NCI-H524 (cell line): ENCODE data around the gene MRPS11.
"Not testable (repeated sequence)": the region's sequence is repeated elsewhere in the genome, so short reads cannot be mapped to it uniquely, and the experiment has no call there.

Source experiments
- DNase-seq, 2 experiments: peaks; one replicate each; lab custom pipeline; 2025; lab: John Stamatoyannopoulos, UW

The MRPS11 gene

GRCh38 chr15:88454867-88455810 is 12.4 kb upstream of the MRPS11 start:
- DNase-seq = peak; percentile 96 to 98

DNA sequence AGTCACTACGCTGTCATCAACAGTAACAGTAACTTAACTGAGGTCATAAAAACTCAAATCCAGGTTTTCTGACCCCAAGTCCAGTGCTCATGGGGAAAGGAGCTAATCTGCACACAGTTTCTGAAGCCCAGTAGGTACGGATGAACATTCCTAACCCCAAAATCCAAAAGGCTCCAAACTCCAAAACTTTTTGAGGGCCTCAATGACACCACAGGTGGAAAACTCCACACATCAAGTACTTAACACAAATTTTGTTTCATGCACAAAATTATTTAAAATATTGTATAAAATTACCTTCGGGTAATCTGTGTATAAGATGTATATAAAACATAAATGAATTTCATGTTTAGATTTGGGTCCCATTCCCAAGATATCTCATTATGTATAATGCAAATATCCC is 10.8 kb upstream of the MRPS11 start:
- DNase-seq = no peak

DNA sequence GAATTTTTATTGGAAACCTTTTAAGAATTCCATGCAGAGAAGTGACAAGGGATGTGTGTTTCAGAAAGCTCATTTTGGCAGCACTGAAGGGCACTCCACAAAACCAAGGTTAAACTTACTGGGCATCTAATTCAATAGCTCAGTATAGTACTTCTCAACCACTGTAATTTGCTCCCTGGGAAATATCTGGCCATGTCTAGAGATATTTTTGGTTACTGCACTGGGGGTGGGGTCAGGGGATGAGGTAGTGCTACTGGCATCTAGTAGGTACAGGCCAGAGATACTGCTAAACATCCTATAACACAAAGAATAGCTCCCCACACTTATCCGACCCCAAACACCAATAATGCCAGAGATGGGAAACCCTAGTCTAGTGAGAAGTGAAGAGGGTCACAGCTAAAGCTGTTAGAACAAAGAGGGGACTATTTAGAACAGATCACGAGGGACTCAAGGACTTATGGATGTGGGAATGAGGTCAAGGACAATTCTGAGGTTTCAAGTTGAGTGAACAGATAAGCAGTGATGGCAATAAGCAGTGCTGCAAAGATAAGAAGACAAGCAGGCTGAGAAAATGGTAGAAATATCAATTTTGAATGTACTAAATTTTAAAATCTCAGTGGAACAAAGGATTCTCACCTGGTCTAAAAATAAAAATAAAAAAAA is 3.5 kb upstream of the MRPS11 start:
- no peak for DNase-seq

GRCh38 chr15:88465633-88466224 is 1.8 kb upstream of the MRPS11 start:
- DNase-seq = no peak

DNA sequence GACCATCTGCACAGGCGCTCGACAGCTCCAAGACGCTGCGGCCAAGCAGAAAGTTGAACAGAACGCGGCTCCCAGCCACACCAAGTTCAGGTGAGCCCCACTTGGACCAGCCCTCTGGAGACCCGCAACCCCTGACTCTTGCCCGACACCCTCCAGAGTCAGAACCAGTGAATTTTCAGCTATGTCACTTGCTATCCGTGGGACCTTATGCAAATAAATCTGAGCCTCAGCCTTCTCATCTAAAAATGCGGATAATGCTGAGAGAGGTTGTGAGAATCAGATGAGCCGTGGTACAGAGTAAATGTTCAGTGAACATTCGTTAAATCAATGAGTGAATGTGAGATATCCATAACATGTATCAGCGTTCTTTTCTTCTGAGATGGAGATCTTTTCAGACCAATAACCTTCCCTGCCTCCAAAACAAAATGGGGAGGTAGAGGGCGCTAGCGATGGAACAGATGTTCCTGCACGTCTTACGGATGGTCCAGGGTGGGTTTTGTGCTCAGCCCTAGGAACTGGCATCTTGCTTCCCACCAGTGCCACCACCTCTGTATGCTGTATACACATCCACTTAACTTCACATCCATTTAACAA is 524 bp downstream of the MRPS11 start:
- peak in 1 of 2 experiments; percentile 75 for DNase-seq

- DNase-seq = not testable (repeated sequence)
Observed at GRCh38 chr15:88468721-88469120, 1.2 kb downstream of the MRPS11 start.

DNA sequence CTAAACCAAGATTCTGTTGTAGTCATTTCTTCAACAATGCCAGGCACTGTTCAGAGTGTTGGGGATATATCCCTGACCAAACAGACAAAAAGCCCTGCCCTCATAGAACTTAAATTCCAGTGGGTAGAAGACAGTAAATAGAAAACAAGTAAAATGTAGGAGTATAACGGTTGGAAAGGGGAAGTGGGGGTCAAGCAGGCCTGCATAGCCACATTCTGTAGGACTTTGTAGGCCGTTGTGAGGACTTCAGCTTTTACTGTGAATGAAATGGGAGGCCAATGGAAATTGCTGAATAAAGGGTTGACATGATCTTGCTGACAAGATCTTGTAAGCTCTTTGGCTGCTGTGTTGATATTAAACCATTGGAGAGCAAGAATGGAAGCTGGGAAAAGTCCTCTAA is 1.8 kb downstream of the MRPS11 start:
- DNase-seq = no peak

DNA sequence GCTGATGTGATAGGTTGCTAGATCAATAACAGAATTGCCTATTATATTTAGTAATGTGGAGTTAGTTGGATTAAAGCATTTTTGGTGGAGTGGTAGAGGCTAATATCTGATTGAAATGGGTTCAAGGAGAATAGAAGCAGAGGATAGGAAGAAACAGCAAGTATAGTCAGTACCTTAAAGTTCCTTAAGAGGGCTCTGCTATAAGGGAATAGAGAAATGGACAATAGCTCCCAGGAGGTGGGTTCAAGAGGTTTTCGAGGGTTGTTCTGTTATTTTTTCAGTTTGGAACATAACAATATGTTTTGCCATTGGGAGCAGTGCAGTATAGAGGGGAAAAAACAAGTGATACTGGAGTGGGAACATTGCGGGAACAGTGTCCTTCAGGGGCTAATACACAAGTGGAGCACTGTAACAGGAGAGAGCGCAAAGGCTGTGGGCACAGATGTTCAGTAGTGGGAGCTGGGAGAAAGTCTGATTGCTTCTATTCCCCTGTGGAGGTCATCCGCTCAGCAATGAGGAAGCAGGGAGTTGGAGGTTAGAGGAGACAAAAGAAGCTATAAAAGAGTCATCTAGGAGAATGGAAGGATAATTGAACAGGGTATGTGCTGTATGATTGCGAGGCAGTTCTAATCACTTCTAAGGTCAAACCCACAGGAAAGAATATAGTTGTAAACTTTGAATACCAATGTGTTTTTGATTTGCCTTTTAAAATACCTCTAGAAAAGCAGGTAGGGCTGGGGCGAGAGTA is 3.3 kb downstream of the MRPS11 start:
- DNase-seq = peak in 1 of 2 experiments; percentile 41

DNA sequence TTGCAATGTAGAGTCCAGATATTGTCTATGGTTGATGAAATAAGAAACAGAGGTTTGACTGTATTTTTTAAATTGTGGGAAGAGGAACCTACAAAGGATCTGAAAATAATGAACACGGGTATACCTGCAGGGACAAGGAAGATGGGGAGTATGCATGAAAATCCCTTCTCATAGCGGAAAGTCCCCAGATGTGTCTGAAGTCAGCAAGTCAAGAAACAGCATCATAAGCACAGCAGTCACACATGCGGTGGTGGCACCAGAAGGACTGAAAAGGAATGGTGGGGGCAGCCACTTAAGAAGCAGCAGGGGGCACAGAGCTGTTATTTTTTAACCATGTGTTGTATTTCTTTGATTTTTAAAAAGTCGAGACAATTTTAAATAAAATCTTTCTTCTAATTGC is 4.7 kb downstream of the MRPS11 start:
- peak in 1 of 2 experiments; percentile 22 for DNase-seq

DNA sequence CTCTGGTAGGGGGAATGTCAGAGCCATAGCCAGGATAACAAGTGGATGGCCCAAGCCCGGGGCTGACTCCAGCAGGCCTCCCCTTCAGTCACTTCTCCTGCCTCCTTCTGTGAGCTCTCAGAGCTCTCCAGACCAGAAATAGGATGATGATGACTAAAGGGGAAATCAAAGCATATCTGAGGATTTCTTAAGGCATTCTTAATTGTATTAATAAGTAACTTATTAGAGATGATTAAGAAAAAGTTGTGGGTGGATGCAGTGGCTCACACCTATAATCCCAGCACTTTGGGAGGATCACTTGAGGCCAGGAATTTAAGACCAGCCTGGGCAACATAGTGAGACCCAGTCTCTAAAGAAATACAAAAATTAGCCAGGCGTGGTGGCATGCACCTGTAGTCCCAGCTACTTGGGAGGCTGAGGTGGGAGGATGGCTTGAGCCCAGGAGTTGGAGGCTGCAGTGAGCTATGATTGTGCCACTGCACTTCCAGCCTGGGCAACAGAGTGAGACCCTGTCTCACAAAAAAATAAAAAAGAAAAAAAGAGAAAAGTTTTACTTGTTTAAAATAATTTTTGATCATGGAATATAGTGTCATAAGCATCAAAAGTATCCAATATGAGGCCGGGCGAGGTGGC is 6.3 kb downstream of the MRPS11 start:
- not testable (repeated sequence) for DNase-seq

DNA sequence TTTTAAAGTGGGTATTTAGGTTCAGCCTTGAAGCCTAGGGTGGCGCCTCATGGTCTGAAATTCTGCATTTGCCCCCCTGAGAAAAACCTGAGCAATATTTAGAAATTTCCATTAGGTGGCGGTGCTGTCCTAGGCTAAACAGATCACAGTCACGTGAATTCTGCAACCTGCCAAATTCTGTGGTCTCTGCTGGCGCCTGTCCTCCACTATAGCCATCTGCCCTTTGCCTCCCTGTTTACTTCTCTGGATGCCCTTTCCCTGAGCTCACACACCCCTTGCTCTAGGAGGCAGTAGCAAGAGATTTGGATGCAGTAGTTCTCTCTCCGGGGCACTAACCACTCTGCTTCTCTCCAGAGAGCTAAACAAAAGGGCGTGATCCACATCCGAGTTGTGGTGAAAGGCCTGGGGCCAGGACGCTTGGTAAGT is 9.1 kb downstream of the MRPS11 start:
- DNase-seq = peak; percentile 74 to 92

DNA sequence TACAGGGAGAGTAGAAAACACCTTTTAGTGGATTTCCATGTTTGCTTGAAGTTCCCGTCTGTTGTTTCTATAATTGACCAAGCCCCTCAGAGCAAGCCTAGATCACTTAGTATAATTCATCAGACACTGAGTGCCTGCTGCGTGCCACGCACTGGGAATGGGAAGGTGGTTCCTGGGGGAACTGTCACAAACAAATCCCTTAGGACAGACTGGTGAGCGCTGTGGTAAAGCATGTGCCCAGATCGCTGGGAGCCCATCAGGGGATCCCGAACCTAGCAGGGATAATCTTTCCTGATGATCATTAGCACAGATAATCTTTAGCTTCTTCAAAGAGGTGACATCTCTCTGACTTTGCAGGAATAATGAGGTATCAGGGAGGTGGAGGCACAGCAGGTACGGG is 9.6 kb downstream of the MRPS11 start:
- peak in 1 of 2 experiments; percentile 19 for DNase-seq

- DNase-seq = no peak
Observed at GRCh38 chr15:88477904-88478303, 10.4 kb downstream of the MRPS11 start.

DNA sequence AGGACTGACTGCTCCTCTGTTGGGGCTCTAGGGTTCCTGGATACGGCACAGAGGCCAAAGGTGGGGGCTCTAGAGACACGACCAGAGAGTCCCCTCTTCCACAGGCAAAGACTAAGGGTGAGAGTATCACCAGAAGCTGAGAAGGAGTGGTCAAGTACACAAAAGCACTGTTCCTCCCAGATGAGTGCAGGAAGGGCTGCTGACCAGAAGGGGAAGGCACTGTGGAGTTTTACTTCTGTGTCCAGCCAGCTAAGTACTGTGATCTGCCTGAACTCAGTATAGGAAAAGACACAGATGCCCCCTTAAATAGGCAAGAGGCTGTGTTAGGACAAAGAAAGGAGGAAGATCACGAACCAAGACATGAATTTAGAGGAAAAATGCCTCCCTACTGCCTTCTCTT is 11.7 kb downstream of the MRPS11 start:
- no peak for DNase-seq

DNA sequence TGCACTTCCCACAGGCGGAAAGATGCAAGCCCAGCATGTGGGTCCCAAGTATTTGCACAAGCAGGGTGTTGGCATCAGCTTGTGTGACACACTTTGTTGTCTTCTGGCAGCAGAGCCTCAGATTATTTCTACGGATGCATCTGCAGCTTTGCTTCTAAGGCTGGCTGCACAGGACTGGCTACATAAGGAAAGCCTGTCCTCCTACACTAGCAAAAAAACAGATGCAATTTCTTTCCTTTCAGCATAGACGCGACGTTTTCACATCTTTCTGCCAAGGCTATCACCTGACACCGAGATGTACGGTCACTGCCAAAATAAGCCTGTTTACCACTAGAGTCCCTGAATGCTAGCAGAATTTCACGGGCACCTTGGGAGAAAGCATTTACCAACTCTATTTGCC is 13.5 kb downstream of the MRPS11 start:
- no peak for DNase-seq

DNA sequence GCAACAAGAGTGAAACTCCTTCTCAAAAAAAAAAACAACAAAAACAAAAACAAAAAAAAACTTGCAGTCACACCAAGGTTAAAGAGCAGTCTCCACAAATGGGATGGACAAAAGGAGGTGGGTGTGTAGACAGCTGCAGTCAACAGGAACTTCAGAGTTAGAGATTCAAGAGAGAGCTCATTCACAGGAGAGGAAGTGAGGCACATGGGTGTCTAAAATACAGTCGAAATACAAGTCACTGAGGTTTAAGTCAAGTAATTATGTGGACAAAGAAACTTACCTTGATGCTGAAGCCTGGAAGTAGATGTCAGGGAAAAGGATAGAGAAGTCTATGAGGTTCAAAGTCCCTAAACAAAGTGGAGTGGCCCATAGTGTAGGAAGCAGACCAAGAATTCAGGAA is 14.8 kb downstream of the MRPS11 start:
- DNase-seq = no peak

- peak; percentile 93 to 97 for DNase-seq
Observed at GRCh38 chr15:88484682-88485331, 17.3 kb downstream of the MRPS11 start.

DNA sequence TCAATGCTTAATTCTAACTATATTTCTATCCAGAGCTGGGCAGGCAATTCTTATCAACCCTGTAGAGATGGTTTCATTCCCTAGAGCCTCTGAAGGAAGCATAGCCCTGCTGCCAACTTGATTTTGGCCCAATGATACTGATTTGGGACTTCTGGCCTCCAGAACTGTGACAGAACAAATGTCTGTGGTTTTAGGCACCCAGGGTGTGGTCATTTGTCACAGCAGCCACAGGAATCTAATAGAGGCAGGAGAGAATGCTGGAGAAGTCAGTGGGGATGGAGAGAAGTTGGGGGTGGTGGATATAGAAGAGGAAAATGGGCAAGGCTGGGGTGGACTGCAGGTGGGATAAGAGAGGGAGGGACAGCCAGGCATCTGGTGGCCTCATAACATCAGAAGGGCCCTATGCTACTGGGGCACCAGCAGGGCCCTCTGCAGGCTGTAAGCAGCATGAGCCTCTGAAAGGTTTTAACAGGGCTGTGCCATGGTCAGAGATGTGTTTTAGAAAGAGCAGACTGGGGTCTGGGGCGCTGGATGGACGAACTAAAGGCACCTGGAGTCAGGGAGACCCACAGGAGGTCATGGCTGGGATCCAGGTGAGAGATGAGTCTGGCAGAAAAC is 19.8 kb downstream of the MRPS11 start:
- DNase-seq = no peak

GRCh38 chr15:88487796-88488523 is 20.5 kb downstream of the MRPS11 start:
- no peak for DNase-seq
